GDM1 (cell line): ENCODE measurements around the gene TMEM176A.
"Not testable (repeated sequence)": the region's sequence is repeated elsewhere in the genome, so short reads cannot be mapped to it uniquely, and the experiment has no call there.

Experiments used
- DNase-seq: peaks from one replicate; lab custom pipeline; 2025; lab: John Stamatoyannopoulos, UW

TMEM176A gene

GRCh38 chr7:150800581-150801241 lies at the start of gene TMEM176A:
TMEM176A (plus strand) TSS chr7:150800769; CDS start chr7:150801551, 782 bp downstream.
- DNase-seq = no peak

- DNase-seq = no peak
Measured at GRCh38 chr7:150751702-150752101, 48.9 kb upstream of the TMEM176A start.

- no peak for DNase-seq
Measured at GRCh38 chr7:150753239-150753638, 47.3 kb upstream of the TMEM176A start.

- DNase-seq = peak; percentile 45
Measured at GRCh38 chr7:150753826-150754603, 46.6 kb upstream of the TMEM176A start.

- DNase-seq = no peak
Measured at GRCh38 chr7:150754951-150755350, 45.6 kb upstream of the TMEM176A start.

GRCh38 chr7:150755473-150756099 lies 45.0 kb upstream of the TMEM176A start:
- peak; percentile 73 for DNase-seq

GRCh38 chr7:150756166-150756565 lies 44.4 kb upstream of the TMEM176A start:
- no peak for DNase-seq

GRCh38 chr7:150756858-150757257 lies 43.7 kb upstream of the TMEM176A start:
- peak; percentile 8 for DNase-seq

- no peak for DNase-seq
Measured at GRCh38 chr7:150759479-150759878, 41.1 kb upstream of the TMEM176A start.

- DNase-seq = no peak
Measured at GRCh38 chr7:150766334-150766709, 34.2 kb upstream of the TMEM176A start.

GRCh38 chr7:150769768-150770167 lies 30.8 kb upstream of the TMEM176A start:
- no peak for DNase-seq

- DNase-seq = not testable (repeated sequence)
Measured at GRCh38 chr7:150774131-150774530, 26.4 kb upstream of the TMEM176A start.

- no peak for DNase-seq
Measured at GRCh38 chr7:150778014-150778737, 22.4 kb upstream of the TMEM176A start.

- DNase-seq = peak; percentile 41
Measured at GRCh38 chr7:150778738-150779301, 21.7 kb upstream of the TMEM176A start.

GRCh38 chr7:150780292-150780691 lies 20.3 kb upstream of the TMEM176A start:
- DNase-seq = no peak

GRCh38 chr7:150781103-150781502 lies 19.5 kb upstream of the TMEM176A start:
- no peak for DNase-seq

- no peak for DNase-seq
Measured at GRCh38 chr7:150781961-150782360, 18.6 kb upstream of the TMEM176A start.

GRCh38 chr7:150784120-150784736 lies 16.3 kb upstream of the TMEM176A start:
- no peak for DNase-seq

GRCh38 chr7:150784954-150785353 lies 15.6 kb upstream of the TMEM176A start:
- no peak for DNase-seq

GRCh38 chr7:150787321-150788281 lies 13.0 kb upstream of the TMEM176A start:
- peak; percentile 56 for DNase-seq
